GM11168 (cell line): ENCODE results near the gene ZMAT3.
"Not testable (repeated sequence)": the region's sequence is repeated elsewhere in the genome, so short reads cannot be mapped to it uniquely, and the experiment has no call there.

ENCODE experiments used
- in situ Hi-C: fragments of 300-500 bp; cut with MboI; formaldehyde crosslinking; loops from one replicate; pipeline ENCODE4 v1.12.0; 2022; ENCODE audit warnings: low sequenced_read_pairs; ENCODE audit not compliant: unreplicated experiment

Gene ZMAT3

GRCh38 chr3:179071323-179072099, at the start of gene ZMAT3:
Gene ZMAT3 (minus strand): TSS chr3:179071809. CDS start chr3:179067752, 4,057 bp downstream.
- in situ Hi-C loops, result no loop called here

GRCh38 chr3:179116816-179117215, 45.2 kb upstream of the ZMAT3 start:
- in situ Hi-C loops, result no loop called here

DNA sequence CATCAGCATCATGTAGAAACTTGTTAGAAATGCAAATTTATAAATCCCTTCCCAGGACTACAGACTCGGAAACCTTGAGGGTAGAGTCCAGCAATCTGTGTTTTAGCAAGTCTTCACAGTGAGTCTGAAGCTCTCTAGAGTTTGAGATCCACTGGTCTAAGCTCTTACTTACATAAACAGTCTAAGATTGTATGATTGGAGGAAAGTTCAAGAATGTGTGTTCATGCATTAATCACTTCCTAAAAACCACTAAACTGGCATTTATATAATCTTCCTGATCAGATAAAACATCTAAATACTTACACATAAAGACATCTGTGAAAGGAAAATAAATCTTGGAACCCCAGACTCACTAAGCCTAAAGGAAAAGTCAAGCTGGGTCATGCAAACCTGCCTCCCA, 43.8 kb upstream of the ZMAT3 start:
- in situ Hi-C loops, result not testable (repeated sequence)

DNA sequence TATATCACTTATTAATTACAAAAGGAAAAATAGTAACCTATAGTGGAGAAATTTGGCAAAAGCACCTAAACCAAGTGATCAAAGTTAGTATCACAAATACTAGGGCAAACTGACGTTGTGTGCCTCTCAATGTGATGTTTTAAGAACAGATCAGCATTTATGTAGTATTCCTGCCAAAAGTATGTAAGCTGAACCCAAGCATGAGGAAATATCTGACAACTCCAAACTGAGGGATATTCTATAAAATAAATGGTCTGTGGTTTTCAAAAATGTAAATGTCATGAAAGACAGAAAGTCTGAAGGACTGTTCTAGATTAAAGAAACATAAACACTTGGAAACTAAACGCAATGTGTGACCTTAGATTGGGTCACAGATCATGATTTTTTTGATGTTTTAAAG, 42.3 kb upstream of the ZMAT3 start:
- in situ Hi-C loops, result no loop called here

DNA sequence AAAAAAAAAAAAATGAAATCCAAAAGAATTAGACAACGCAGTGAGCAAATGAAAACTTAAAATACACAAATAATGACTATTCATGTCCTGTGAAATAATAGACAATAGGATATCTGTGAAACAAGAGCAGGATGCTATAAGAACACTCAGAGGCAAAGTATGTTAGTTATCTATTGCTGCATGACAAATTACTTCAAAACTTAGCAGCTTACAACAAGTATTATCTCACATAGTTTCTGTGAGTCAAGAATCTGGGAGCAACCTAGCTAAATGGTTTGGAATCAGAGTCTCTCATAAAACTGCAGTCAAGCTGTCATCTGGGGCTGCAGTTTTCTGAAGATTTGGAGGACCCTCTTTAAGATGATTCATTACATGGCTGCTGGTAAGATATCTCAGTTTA, 36.5 kb upstream of the ZMAT3 start:
- in situ Hi-C loops, result loop anchor here (10.0 kb wide), 1 partner anchor 207 kb away; no protein-coding TSS in a partner anchor

DNA sequence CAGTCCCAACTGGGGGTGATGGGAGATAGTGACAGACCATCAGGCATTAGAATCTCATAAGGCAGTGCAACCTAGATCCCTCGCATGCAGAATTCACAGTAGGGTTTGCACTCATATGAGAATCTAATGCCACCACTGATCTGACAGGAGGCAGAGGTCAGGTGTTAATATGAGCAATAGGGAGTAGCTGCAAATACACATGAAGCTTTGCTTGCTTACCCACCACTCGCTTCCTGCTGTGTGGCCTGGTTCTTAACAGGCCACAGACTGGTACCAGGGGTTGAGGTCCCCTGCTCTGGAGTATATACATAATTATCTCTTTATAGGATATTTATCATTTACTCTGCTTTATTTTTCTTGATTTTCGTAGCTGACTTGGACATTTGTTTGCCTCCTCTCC, 36.0 kb upstream of the ZMAT3 start:
- in situ Hi-C loops, result loop anchor here (10.0 kb wide), 1 partner anchor 207 kb away; no protein-coding TSS in a partner anchor

GRCh38 chr3:179105881-179106280, 34.3 kb upstream of the ZMAT3 start:
- in situ Hi-C loops, result loop anchor here (10.0 kb wide), 1 partner anchor 209 kb away; no protein-coding TSS in a partner anchor

DNA sequence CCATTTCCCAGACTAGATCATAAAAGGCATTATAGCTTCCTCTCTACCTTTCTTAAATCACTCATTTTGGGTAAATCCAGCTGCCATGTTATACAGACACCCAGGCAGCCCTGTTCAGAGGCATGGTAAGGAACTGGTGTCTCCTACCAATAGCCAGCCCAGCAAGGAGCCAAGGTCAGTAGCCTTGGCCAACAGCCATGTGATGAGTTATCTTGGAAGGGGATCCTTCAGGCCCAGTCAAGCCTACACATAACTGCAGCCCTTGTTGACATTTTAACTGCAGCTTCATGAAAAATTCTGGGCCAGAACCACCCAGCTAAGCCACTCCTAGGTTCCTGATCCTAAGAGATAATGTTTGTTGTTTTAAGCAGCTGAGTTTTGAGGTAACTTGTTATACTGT, 29.0 kb upstream of the ZMAT3 start:
- in situ Hi-C loops, result loop anchor here (10.0 kb wide), 1 partner anchor 214 kb away; no protein-coding TSS in a partner anchor

DNA sequence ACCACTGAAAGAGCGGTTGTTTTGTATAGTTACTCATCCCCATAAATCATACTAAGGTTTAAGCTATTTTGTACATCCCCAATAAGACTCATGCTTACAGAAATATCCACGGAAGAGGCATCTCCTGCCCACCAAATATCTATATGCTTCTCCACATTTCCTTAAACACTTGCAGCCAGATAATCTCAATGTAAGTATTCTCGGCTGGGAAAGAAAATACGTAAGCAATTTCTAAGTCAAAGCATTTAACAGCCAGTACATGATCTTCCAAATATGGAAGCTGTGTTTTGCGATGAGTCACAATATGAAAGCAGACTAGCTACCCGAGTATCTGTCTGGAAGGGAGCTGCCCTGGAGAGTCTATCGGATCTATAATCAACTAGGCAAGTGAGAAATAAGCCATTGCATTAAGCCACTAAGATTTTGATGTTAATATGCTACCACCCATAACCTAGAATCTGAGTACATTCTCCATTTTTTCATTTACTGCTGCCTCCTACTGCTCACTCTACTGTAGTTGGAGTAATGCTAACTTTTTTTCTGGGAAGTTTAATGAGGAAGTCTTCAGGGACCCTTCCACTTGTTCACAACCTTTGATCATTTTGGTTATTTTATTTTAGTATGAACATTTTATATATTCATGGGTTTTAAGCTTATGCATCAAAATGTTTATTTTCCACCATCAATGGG, 26.9 kb upstream of the ZMAT3 start:
- in situ Hi-C loops, result no loop called here

DNA sequence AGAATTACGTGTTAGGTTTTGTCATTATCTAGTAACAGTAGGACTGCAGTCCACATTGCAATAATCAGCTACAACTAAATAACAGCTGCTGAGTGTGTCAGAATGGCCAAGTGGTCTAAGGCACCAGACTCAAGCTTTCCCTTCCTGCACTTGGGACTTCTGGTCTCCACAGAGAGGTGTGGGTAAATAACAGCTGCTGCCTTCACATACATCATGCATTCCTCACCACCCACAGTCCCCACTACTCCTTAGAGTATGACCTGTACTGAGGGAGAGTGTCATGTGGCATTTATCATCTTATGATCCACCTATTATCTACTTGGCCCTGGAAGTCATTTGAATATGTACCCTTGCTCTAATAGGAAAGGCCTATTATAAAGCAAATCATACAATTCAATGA, 22.2 kb upstream of the ZMAT3 start:
- in situ Hi-C loops, result no loop called here

DNA sequence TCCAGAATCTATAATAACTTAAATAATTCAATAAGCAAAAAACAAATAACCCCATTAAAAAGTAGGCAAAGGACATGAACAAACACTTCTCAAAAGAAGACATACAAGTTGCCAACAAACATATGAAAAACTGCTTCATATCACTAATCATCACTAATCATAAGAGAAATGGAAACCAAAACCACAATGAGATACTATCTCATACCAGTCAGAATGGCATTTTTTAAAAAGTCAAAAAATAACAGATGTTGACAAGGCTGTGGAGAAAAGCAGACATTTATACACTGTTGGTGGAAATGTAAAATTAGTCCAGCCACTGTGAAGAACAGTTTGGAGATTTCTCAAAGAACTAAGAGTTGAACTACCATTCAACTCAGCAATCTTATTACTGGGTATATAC, 19.5 kb upstream of the ZMAT3 start:
- in situ Hi-C loops, result no loop called here

GRCh38 chr3:179088306-179088705, 16.7 kb upstream of the ZMAT3 start:
- in situ Hi-C loops, result no loop called here

DNA sequence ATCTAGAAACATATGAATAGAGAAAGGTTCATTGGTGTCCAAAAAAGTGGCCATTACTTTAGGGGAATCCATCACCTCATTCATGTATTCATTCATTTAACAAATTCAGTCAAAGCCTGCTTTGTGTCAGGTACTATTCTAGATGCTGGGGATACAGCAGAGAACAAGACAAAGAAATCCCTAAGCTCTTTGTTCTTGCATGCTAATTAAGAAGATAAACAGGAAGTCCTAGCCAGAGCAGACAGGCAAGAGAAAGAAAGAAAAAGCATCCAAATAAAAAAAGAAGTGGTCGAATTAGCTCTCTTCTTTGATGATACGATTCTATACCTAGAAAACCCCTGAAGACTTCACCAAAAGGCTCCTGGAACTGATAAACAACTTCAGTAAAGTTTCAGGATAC, 12.4 kb upstream of the ZMAT3 start:
- in situ Hi-C loops, result no loop called here

DNA sequence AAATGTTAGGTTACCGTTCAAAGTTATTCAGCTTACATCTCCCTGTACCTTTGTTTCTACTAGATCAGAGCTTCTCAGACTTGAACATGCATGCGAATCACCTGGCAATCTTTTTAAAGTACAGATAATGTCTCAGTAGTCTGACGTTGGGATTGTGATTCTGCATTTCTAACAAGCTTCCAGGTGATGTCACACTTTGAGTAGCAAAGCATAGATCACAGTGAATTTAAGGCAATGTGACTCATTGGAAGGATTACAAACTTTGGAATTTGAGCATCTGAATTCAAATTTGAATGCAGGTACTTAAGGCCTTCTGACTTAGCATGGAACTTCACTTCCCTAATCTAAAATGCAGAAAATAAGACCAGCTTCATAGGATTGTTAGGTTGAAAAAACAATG, 10.8 kb upstream of the ZMAT3 start:
- in situ Hi-C loops, result no loop called here

DNA sequence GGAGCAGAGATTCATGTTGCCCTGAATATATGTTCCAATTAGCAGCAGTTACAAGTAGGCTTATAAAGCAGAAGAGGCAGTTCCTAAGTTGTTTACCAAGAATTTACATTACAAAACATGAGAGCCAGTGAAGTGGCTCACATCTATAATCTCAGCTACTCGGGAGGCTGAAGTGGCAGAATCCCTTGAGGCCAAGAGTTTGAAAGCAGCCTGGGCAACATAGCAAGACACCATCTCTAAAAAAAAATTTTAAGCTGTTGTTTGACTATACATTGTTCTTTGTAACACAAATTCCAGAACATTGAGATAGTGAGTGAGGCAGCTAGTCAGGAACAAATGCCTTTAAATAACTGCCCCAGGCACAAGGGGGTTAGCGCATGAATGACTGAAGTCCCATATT, 10.3 kb upstream of the ZMAT3 start:
- in situ Hi-C loops, result no loop called here

DNA sequence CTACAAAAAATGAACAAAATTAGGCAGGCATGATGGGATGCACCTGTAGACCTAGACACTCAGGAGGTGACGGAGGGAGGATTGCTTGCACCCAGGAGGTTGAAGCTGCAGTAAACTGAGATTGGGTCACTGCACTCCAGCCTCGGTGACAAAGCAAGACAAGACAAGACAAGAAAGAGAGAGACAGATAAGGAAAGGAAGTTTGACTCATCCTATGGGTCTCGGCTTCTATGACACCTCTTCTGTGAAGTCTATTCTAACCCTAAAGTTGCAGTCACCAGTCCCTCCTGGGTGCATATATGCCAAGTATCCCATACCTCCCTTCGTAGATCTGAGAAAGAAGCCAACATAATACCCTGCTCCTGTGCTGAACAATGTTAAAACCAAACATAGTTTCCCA, 7.9 kb upstream of the ZMAT3 start:
- in situ Hi-C loops, result no loop called here

DNA sequence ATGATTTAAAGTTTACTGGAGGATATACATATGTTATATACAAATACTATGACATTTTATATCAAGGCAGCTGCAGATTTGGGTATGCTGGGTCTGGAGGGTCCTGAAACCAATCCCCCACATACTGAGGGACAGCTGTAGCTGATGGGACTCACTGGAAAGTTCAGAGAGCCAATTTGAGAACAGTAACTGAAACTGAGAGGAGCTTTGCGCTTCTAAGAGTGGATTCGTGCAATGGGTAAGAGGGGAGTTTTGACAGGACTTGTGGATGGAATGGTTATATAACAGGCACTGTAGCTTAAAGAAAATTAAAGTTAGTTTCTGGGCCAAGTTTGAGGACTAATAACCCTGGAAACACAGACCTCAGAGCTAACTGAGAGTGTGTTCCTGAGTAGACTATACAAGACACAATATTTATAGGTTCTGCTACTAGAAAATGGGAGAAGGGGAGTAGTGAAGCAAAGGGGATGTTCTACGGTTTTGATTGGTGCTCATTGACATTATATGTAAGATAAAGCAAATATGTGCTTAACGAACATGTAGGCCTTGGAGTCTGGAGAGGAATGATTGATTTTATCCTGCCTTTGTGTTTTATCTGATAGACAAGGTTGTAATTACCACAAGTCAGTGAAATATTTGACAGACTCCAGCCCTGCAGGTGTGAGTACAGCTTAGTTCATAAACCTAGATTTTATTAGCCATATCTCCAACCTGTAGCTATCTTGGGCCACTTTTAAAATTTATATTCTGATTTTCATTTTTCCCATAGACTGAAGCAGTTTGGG, 4.8 kb upstream of the ZMAT3 start:
- in situ Hi-C loops, result no loop called here

- in situ Hi-C loops, result no loop called here
Observed at GRCh38 chr3:179074656-179075055, 3.0 kb upstream of the ZMAT3 start.

DNA sequence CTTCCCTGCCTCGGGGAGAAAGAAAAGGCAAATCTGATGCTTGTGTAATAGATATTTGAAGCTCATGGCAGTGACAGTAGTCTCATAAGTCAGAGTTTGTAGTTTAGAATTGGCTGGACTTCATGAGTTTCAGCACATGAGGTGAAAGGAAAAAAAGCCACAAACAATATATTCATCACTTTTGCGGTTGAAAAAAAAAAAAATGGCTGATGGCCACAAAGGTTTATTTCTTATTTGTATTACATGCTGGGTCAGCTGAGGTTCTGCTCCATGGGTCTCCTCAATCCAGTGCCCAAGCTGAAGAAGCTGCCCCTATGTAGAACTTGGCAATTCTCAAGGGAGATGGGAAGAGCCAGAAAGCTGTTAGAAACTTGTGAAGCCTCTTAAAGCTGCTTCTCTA, 2.2 kb upstream of the ZMAT3 start:
- in situ Hi-C loops, result no loop called here

GRCh38 chr3:179072100-179072438, 460 bp upstream of the ZMAT3 start:
- in situ Hi-C loops, result no loop called here

- in situ Hi-C loops, result no loop called here
Observed at GRCh38 chr3:179071027-179071322, 634 bp downstream of the ZMAT3 start.
